WI38 (cell line): ENCODE measurements around the gene DNPH1.

Experiments
- H3K4me3 ChIP-seq: 2 replicates; pipeline ENCODE4 v1.5.1; 2011; ENCODE audit warnings: low read depth, mild to moderate bottlenecking, control low read depth, low read length
- TF ChIP-seq, protein P1 (sequence below): IDR thresholded peaks from 2 replicates; pipeline ENCODE4 v1.5.1; 2012; ENCODE audit warnings: low read depth, mild to moderate bottlenecking, control low read depth, low read length

Gene DNPH1

DNA sequence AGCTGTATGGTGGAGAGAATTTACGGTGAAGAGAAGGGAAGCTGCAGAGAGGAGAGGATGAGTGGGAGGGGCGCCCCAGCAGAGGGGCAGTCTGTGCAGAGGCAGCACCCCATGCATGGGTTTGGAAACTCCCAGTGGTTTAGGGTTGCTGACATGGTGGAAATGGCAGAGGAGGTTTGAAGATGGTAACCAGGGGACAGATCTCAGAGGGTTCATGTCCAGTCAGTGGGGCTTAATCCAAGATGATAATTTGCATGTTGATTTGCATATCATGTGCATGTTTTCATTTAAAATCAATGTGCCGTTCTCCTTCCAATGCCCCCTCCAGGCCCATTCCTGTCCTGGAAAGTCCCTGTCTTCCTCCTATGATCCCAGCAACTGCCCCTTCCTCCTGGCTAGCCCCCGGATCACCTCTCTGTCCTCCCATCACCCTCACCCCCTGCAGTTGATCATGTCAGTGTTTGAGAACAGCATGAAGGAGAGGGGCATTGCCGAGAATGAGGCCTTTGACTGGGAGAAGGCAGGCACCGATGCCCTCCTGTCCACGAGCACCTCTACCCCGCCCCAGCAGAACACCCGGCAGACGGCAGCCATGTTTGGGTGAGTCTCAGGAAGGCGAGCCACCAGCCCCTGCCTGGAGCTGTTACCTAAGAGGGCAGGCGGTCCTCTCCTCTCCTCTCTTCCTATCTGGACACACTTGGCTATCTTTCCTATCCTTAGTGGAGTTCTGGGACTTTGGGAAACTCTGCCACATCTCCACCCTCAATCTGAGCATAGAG is 28.3 kb upstream of the DNPH1 start:
- TF ChIP-seq, protein P1, sequence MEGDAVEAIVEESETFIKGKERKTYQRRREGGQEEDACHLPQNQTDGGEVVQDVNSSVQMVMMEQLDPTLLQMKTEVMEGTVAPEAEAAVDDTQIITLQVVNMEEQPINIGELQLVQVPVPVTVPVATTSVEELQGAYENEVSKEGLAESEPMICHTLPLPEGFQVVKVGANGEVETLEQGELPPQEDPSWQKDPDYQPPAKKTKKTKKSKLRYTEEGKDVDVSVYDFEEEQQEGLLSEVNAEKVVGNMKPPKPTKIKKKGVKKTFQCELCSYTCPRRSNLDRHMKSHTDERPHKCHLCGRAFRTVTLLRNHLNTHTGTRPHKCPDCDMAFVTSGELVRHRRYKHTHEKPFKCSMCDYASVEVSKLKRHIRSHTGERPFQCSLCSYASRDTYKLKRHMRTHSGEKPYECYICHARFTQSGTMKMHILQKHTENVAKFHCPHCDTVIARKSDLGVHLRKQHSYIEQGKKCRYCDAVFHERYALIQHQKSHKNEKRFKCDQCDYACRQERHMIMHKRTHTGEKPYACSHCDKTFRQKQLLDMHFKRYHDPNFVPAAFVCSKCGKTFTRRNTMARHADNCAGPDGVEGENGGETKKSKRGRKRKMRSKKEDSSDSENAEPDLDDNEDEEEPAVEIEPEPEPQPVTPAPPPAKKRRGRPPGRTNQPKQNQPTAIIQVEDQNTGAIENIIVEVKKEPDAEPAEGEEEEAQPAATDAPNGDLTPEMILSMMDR, result no peak
- H3K4me3 ChIP-seq, result no peak overlapping the region

DNA sequence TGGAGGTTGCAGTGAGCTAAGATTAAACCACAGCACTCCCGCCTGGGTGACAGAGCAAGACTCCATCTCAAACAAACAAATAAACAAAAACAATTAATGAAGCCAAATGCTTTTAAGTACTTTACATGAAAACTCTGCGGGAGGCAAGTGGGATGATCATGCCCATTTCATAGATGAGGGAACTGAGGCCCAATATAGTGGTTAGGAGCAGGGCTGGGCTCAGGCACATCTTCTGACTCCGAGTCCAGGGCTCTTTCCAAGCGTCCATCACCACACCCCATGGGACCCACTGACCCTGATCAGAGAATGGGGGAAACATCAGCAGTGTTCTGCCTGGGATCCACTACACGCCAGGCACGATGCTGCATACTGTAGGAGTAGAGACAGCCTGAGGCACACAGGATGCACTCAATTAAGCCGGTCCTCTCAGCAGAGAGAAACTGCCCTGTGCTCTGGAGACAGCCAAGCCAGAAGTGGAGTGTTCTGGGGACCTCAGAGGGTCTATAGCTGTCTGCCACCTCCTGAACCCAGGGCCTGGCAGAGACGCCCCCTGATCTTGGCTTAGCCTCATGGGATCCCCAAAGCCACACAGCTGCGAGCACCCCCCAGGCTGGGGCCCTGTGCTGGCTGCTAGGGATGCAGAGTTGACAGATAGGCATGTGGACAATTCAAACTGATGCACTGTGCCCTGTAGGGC is 27.5 kb upstream of the DNPH1 start:
- H3K4me3 ChIP-seq, result no peak overlapping the region
- TF ChIP-seq, protein P1, result no peak

DNA sequence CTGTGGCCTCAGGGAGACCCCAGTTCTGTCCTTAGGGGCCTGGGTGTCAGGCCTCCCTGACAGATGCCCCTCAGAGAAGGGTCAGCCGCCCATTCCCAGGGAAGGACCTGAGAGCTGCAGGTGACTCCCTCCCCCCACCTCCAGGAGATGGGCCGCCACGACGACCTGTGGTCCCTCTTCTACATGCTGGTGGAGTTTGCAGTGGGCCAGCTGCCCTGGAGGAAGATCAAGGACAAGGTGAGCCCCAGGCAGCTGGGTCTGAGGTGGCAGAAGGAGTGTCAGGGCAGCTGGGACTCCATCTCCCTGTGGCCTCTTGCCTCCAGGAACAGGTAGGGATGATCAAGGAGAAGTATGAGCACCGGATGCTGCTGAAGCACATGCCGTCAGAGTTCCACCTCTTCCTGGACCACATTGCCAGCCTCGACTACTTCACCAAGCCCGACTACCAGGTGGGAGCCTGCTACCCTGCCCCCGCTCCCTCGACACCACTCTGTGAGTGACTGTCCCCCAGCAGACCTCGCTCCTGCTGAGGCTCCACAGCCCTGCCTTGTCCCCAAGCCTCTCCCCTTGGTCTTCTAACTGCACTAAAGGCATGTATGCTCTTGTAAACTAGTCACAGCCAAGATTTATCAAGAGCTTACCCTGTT is 26.2 kb upstream of the DNPH1 start:
- TF ChIP-seq, protein P1, result no peak
- H3K4me3 ChIP-seq, result no peak overlapping the region

DNA sequence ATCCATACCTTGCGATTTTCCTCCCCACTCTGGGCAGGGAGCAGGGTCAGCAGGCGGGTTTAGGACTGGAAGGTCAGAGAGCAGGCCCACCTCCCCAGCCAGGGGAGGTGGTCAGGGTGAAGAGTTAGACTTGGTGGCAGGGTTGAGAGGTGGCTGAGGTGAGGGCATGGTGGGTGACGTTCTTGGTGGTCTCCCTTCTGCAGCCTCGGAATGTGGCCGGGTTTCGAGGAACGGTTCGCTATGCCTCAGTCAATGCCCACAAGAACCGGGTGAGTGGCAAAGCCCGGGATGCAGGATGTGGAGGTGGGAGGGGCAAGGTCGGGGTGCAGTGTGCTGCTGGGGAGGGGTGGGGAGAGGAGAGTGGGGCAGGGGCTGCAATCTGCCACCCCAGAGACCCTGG is 25.6 kb upstream of the DNPH1 start:
- no peak overlapping the region for H3K4me3 ChIP-seq
- TF ChIP-seq, protein P1, result no peak

DNA sequence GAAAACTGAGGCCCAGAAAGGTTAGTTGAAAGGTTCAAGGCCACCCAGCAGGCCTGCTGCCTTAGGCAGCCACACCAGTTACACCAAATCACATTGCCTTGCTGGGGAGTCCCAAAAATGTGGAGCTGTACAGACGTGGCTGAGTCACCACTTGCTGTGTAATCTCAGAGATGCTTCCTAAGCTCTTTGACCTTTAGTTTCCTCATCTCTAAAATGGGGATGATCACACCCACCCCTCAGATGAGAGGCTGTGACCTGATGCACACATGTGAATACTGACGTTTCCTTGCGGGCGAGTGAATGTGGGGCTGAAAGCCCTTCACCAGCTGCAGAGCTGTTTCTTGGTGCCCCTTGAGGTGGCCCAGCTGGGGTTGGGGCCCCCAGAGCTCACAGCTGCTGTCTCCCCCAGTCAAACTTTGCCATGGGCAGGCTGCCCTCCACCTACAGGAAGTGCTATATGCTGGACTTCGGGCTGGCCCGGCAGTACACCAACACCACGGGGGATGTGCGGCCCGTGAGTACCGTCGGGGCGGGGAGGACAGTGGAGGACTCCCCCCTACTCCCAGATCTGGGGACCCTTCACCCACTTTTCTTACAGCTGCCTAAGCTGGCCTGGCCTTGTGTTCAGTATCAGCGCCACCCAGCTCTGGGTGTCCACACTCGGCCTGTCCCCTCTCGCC is 25.0 kb upstream of the DNPH1 start:
- no peak overlapping the region for H3K4me3 ChIP-seq
- TF ChIP-seq, protein P1, result no peak

DNA sequence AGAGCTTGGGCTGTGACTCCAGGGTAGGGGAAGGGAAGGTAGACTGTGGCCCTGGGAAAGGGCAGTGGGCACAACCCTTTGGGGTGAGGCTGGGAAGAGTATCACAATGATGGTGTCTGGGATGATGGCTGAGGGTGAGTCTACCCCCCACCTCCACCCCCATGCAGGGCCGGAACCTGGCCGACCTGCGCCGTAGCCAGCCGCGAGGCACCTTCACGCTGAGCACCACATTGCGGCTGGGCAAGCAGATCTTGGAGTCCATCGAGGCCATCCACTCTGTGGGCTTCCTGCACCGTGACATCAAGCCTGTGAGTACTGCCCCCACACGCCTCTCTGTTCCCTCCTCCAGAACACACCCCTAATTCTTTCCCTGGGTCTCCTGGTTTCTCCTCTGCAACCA is 24.1 kb upstream of the DNPH1 start:
- TF ChIP-seq, protein P1, result no peak
- no peak overlapping the region for H3K4me3 ChIP-seq
